ENCODE measurements around the gene AMN. TPM values are rescaled to one million over a fixed set of nuclear protein-coding genes. Genes with fewer than 3 reads are reported as not detected.

AMN gene
- total RNA-seq, 1 experiment from 2014 or later = not detected

DNA sequence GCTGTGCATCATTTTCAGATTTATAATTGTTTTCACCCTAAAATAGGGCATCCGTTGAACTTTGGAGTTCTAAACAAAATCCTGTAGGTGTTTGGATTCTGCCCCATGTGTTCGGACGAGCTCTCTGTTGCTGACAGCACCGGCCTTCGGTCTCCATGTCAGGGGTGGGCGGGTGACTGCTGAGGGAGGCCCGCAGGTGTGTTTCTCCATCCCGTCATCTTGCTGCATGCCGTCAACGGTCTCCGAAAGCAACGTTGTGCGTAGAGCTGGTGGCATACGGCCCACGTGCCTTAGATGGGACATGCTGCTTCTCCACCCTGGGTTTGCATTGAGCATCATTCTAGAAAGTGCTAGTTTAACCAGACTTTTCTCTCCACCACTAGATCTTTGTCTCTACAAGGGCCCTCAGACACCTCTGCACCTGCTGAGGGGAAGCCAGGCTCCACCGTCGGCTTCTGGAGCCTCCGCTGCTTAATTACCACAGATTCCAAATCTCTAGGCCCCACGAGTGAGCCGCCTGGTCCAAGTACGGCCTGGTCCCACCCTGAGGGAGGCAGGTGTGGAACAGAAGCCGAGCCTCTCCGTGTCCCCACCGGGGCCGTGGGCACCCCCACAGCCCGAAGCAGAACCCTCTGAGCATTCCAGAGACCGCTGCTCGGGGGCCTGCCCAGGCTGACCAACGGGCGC lies 15.7 kb upstream of the AMN start:
- POLR2A ChIA-PET = no interaction called here
- intact Hi-C loops (cut with micrococcal nuclease) = no loop called here
- no peaks in the 10 kb centered on the region for H3K9me3 Mint-ChIP-seq (ENCODE audit: unreplicated experiment)
- H3K4me1 Mint-ChIP-seq (ENCODE audit: insufficient read depth, unreplicated experiment) = no peaks in the 10 kb centered on the region
- BruUV-seq (replicated peaks) = no TSS peak
- H3K4me3 Mint-ChIP-seq (ENCODE audit: unreplicated experiment) = no peak overlapping the region
- H3K27ac Mint-ChIP-seq (ENCODE audit: low read depth, unreplicated experiment) = no peak overlapping the region
- H3K36me3 Mint-ChIP-seq (ENCODE audit: insufficient read depth, unreplicated experiment) = peaks cover 40% of the 10 kb centered on the region
- no peaks in the 10 kb centered on the region for H3K27me3 Mint-ChIP-seq (ENCODE audit: insufficient read depth, unreplicated experiment)
- TF ChIP-seq, protein P1, sequence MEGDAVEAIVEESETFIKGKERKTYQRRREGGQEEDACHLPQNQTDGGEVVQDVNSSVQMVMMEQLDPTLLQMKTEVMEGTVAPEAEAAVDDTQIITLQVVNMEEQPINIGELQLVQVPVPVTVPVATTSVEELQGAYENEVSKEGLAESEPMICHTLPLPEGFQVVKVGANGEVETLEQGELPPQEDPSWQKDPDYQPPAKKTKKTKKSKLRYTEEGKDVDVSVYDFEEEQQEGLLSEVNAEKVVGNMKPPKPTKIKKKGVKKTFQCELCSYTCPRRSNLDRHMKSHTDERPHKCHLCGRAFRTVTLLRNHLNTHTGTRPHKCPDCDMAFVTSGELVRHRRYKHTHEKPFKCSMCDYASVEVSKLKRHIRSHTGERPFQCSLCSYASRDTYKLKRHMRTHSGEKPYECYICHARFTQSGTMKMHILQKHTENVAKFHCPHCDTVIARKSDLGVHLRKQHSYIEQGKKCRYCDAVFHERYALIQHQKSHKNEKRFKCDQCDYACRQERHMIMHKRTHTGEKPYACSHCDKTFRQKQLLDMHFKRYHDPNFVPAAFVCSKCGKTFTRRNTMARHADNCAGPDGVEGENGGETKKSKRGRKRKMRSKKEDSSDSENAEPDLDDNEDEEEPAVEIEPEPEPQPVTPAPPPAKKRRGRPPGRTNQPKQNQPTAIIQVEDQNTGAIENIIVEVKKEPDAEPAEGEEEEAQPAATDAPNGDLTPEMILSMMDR (IDR thresholded peaks at IDR 0.05; ENCODE audit: unreplicated experiment) = no peak
- CTCF ChIA-PET = no interaction called here
- DNase-seq (ENCODE audit: unreplicated experiment) = no peak

DNA sequence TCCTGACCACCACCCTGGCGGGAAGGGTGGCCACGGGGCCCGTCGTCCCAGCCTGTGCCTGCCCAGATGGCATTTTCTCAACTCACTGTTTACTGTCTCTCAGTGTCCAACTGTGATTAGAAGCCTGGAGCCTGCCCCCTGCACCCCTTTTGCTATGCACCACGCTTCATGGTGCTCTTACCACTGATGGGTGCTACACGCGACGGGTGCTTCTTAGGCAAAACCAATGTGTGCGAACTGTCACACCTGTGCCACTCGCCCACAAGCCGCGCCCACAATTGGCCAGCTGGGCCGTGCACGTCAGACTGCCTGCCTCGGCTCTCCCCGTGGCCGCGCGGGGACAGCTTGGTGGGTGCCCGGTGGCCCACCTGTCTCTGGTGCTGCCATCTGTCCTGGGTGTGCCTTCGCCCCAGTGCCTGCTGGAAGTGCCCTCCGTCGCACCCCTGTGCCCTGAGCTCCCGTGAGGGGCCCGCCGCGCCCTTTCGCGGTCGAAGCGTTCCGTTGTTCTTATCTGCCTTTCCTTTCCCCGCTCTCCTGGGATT lies 15.1 kb upstream of the AMN start:
- no peaks in the 10 kb centered on the region for H3K4me1 Mint-ChIP-seq (ENCODE audit: insufficient read depth, unreplicated experiment)
- H3K27ac Mint-ChIP-seq (ENCODE audit: low read depth, unreplicated experiment) = no peak overlapping the region
- DNase-seq (ENCODE audit: unreplicated experiment) = no peak
- no peaks in the 10 kb centered on the region for H3K9me3 Mint-ChIP-seq (ENCODE audit: unreplicated experiment)
- ChIA-PET CTCF (interaction anchor here (0.6 kb wide), 1 partner anchor 416 kb away, joined by 3 read pairs; no protein-coding TSS in a partner anchor), POLR2A (no interaction called here)
- H3K4me3 Mint-ChIP-seq (ENCODE audit: unreplicated experiment) = no peak overlapping the region
- TF ChIP-seq, protein P1 (IDR thresholded peaks at IDR 0.05; ENCODE audit: unreplicated experiment) = no peak
- intact Hi-C loops (cut with micrococcal nuclease) = no loop called here
- H3K27me3 Mint-ChIP-seq (ENCODE audit: insufficient read depth, unreplicated experiment) = no peaks in the 10 kb centered on the region
- peaks cover 39% of the 10 kb centered on the region for H3K36me3 Mint-ChIP-seq (ENCODE audit: insufficient read depth, unreplicated experiment)
- BruUV-seq (replicated peaks) = no TSS peak

DNA sequence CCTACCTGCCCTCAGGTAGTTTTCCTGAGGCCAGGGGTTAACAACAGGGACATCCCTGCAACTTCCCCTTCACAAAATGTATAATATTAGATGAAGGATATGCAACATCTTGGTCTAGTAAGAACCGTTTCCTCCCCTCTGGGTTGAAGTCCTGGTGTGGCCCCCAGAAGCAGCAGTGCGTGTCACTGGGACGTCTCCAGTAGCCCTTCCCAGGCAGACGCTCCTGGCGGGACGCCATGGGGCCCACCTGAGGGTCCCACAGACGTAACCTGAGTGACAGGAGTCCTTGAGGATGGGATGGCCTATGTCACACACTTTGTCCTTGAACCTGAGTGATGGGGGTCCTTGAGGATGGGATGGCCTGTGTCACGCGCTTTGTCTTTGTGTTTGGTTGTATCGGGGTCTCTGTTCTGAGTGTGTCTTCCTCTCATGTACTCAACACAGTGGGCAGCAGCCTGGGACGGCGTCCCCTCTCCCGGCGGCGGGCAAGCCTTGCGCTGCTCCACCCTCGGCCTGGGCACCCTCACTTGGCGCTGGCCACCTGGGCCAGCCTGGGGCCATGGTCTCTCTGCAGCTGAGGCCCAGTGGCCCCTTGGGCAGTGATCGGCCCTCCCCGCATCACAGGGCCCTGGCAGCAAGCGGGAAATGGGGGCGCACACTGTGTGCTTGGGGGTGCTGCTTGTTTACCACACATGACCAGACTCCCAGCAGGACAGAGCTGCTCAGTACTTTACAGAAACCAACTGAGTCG lies 14.3 kb upstream of the AMN start:
- ChIA-PET CTCF (interaction anchor here (0.6 kb wide), 1 partner anchor 417 kb away, joined by 3 read pairs; no protein-coding TSS in a partner anchor), POLR2A (no interaction called here)
- H3K4me3 Mint-ChIP-seq (ENCODE audit: unreplicated experiment) = no peak overlapping the region
- intact Hi-C loops (cut with micrococcal nuclease) = no loop called here
- peaks cover 31% of the 10 kb centered on the region for H3K36me3 Mint-ChIP-seq (ENCODE audit: insufficient read depth, unreplicated experiment)
- no peak overlapping the region for H3K27ac Mint-ChIP-seq (ENCODE audit: low read depth, unreplicated experiment)
- no peaks in the 10 kb centered on the region for H3K9me3 Mint-ChIP-seq (ENCODE audit: unreplicated experiment)
- TF ChIP-seq, protein P1 (IDR thresholded peaks at IDR 0.05; ENCODE audit: unreplicated experiment) = no peak
- no peaks in the 10 kb centered on the region for H3K4me1 Mint-ChIP-seq (ENCODE audit: insufficient read depth, unreplicated experiment)
- no peaks in the 10 kb centered on the region for H3K27me3 Mint-ChIP-seq (ENCODE audit: insufficient read depth, unreplicated experiment)
- BruUV-seq (replicated peaks) = no TSS peak
- no peak for DNase-seq (ENCODE audit: unreplicated experiment)

DNA sequence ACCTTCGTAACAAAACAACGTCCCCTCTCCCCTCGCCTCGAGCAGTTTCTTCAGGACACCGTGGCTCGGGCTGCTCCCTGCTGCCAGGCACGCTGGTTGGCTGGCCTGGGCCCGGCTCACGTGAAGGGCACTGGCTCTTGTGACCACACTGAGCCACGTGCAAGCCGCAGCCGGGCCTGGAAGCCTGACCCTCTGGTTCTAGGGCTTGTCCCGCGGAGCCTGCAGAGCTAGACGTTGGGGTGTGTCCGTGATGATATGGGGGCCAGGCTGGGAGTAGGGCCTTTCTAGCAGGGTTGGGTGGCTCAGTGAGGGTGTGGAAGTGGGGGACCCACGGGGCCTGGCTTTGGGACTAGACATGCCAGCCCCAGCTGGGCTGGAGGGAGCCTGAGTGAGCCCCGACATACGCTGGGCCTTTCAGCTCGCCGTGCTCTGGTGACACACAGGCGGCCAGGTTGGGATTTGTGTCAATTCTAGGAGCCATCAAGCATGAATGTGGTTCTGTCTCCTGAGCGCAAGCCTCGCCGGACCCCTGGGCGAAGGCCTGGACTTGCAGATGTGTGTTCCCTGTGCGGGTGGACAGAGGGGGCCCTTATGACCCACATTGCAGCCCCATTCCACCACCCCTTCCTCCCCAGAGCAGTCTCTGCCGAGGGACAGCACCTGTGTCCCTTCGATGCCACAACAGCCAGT lies 13.6 kb upstream of the AMN start:
- ChIA-PET POLR2A (no interaction called here), CTCF (no interaction called here)
- Mint-ChIP-seq H3K4me3 (ENCODE audit: unreplicated experiment) (no peak overlapping the region), H3K27ac (ENCODE audit: low read depth, unreplicated experiment) (no peak overlapping the region), H3K9me3 (ENCODE audit: unreplicated experiment) (no peaks in the 10 kb centered on the region), H3K4me1 (ENCODE audit: insufficient read depth, unreplicated experiment) (no peaks in the 10 kb centered on the region), H3K27me3 (ENCODE audit: insufficient read depth, unreplicated experiment) (no peaks in the 10 kb centered on the region), H3K36me3 (ENCODE audit: insufficient read depth, unreplicated experiment) (peaks cover 33% of the 10 kb centered on the region)
- DNase-seq (ENCODE audit: unreplicated experiment) = no peak
- TF ChIP-seq, protein P1 (IDR thresholded peaks at IDR 0.05; ENCODE audit: unreplicated experiment) = no peak
- BruUV-seq (replicated peaks) = no TSS peak
- intact Hi-C loops (cut with micrococcal nuclease) = no loop called here

Data from MCF 10A (cell line).